Tibial nerve (tissue), 4 donors: Measurements from ENCODE around the gene TXNDC12. TPM values are rescaled to one million over a fixed set of nuclear protein-coding genes. Genes with fewer than 3 reads are reported as not detected.
"Not testable (repeated sequence)": the region's sequence is repeated elsewhere in the genome, so short reads cannot be mapped to it uniquely, and the experiment has no call there.

Experiments used
- DNase-seq, 2 donors: peaks; one replicate each; pipeline ENCODE4 v3.0.0-alpha.2; 2019; ENCODE audit warnings: low spot score in 2 of 2
- H3K27ac ChIP-seq, 4 donors: fragments of 200-600 bp; sonication (generic) in 3 of 4; one replicate each; pipeline ENCODE4 v1.5.1; 2017 to 2019; ENCODE audit warnings: mild to moderate bottlenecking in 1 of 4
- H3K27me3 ChIP-seq, 2 donors: fragments of 200-600 bp; sonication (generic) in 1 of 2; one replicate each; pipeline versions ENCODE4 v1.5.1 to v1.6.0; 2017 to 2019
- H3K36me3 ChIP-seq, 3 donors: fragments of 200-600 bp; sonication (generic); one replicate each; pipeline ENCODE4 v1.5.1; 2018 to 2019
- H3K4me1 ChIP-seq, 4 donors: fragments of 200-600 bp; sonication (generic) in 3 of 4; one replicate each; pipeline ENCODE4 v1.5.1; 2017 to 2019
- H3K4me3 ChIP-seq, 4 donors: fragments of 200-600 bp; sonication (generic) in 3 of 4; one replicate each; pipeline ENCODE4 v1.5.1; 2017 to 2019; ENCODE audit warnings: mild to moderate bottlenecking in 1 of 4, moderate library complexity in 1 of 4
- H3K9me3 ChIP-seq, 4 donors: fragments of 200-600 bp; sonication (generic) in 3 of 4; one replicate each; pipeline ENCODE4 v1.5.1; 2017 to 2019
- EP300 ChIP-seq, 2 donors: sonication (generic); formaldehyde crosslinking; IDR thresholded peaks; one replicate each; pipeline ENCODE4 v1.6.1; 2017; ENCODE audit warnings: antibody characterized with exemption in 2 of 2, mild to moderate bottlenecking in 1 of 2
- POLR2A ChIP-seq, 2 donors: fragments of 450-650 bp; IDR thresholded peaks; one replicate each; pipeline ENCODE4 v1.6.1; 2017; ENCODE audit warnings: antibody characterized with exemption in 2 of 2, mild to moderate bottlenecking in 2 of 2, moderate library complexity in 2 of 2
- WGBS, 2 donors: methylation state at CpG; one replicate each; pipeline ENCODE4 v1.1.5; 2018; 5-methylcytosine and 5-hydroxymethylcytosine counted together
- total RNA-seq, 4 donors: library from RNA; depleted of rRNA; stranded (reverse); fragments of >200 nt; gene quantifications; one replicate each; pipeline ENCODE4 v1.1.0, GENCODE V29; 2016
- TF ChIP-seq, protein P1 (sequence below), 5 experiments: fragments of 200-600 bp in 3 of 5; fragments of 450-650 bp in 2 of 5; sonication (generic) in 3 of 5; IDR thresholded peaks; one replicate each; pipeline ENCODE4 v1.5.1; 2016 to 2019; ENCODE audit warnings: antibody characterized with exemption in 5 of 5, mild to moderate bottlenecking in 3 of 5, moderate library complexity in 2 of 5

TXNDC12 gene
- 10 to 100 TPM; 32.7 to 65.6 (median 37.4) TPM for total RNA-seq

DNA sequence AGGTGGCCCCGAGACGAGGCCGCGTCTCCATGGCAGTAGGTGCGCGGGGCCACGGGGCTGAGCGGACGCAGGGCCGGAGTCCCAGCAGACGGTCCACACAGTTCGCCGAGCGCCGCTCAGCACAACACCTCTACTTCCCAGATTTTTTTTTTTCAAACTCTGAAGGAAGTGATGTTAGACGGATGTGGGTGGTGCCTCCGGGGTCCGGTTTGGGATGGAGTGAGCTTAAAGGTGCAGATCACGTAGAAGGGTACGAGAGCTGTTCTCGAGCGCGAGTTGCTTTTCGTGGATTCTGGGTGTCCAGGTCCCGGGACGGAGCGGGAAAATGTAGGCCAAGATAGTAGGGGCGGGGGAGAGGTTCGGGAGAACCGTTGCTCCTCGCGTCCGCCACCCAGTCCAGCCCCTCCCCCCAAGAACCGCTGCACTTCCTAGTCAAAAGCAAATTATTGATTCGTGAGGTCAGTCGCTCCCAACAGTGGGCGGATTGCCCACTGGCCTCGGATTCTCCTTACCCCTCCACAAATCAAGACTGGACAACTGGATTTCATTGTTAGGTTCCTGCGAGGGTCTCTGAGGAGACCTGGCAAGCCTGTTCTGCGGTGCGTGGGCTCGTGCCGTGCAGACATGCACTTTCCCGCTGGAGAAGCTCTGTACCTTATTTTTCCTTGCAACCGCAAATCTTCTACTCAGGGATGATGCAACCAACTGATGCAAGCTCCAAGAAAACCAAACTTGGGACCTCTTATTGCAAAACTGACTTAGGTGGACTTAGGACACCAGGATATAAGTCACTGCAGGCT, at the start of gene TXNDC12:
Gene TXNDC12, minus strand, starts transcription at position 126 of the 800 bp plus-strand sequence. Its CDS starts 95 bp downstream, at position 31.
- peak; percentile 52 to 73 for DNase-seq
- Histone ChIP-seq H3K36me3 (peaks cover 0 to 26% (median 5%) of the 10 kb centered on the region in 3 donors), H3K27ac (peak within 1 kb of the TSS; percentile 88 to 98 (median 92)), H3K4me1 (peaks cover 0 to 53% (median 32%) of the 10 kb centered on the region in 4 donors), H3K4me3 (peak within 1 kb of the TSS; percentile 70 to 93 (median 82)), H3K9me3 (no peaks in the 10 kb centered on the region), H3K27me3 (no peaks in the 10 kb centered on the region)
- 0 to 1% methylated on average over 41 to 44 of the region's 45 CpGs for WGBS, 2 donors
- TF ChIP-seq, protein P1, sequence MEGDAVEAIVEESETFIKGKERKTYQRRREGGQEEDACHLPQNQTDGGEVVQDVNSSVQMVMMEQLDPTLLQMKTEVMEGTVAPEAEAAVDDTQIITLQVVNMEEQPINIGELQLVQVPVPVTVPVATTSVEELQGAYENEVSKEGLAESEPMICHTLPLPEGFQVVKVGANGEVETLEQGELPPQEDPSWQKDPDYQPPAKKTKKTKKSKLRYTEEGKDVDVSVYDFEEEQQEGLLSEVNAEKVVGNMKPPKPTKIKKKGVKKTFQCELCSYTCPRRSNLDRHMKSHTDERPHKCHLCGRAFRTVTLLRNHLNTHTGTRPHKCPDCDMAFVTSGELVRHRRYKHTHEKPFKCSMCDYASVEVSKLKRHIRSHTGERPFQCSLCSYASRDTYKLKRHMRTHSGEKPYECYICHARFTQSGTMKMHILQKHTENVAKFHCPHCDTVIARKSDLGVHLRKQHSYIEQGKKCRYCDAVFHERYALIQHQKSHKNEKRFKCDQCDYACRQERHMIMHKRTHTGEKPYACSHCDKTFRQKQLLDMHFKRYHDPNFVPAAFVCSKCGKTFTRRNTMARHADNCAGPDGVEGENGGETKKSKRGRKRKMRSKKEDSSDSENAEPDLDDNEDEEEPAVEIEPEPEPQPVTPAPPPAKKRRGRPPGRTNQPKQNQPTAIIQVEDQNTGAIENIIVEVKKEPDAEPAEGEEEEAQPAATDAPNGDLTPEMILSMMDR (IDR thresholded peaks at IDR 0.05), result no peak
- TF ChIP-seq POLR2A (IDR thresholded peaks at IDR 0.05) (peak; percentile 39 to 73), EP300 (IDR thresholded peaks at IDR 0.05) (peak; percentile 51 to 85)

DNA sequence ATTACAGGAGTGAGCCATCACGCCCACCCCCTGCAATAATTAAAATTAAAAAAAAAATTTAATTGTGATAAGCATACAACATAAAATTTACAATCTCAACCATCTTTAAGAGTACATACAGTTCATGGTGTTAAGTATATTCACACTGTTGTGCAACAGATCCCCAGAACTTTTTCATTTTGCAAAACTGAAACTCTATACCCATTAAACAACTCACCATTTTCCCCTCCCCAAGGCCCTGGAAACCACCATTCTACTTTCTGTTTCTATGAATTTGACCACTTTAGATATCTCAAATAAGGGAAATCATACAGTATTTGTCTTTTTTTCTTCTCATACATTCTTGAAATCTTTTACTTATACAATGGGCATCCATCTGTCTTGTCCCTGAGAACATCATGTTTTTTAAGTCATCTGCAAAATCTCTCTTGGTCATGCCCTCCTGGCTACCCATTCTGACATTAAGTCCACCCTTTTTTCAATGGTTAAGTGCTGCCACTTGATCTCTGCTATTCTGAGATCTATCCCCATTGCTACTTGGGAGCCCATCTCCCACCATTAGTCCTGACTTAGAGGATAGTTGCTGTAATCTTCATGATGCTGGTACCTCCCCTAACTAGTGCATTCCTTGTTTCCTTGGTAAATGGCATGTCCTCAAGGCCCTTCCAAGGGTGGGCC, 47.5 kb upstream of the TXNDC12 start:
- no peaks in the 10 kb centered on the region for H3K4me1 ChIP-seq
- H3K9me3 ChIP-seq, result no peaks in the 10 kb centered on the region
- no peak overlapping the region for H3K4me3 ChIP-seq
- WGBS, 2 donors, result 92 to 96% methylated on average over 1 of the region's 1 CpG
- H3K27me3 ChIP-seq, result no peaks in the 10 kb centered on the region
- no peak overlapping the region for H3K27ac ChIP-seq
- TF ChIP-seq POLR2A (IDR thresholded peaks at IDR 0.05), result no peak
- TF ChIP-seq, protein P1 (IDR thresholded peaks at IDR 0.05), result no peak
- no peak for TF ChIP-seq EP300 (IDR thresholded peaks at IDR 0.05)
- DNase-seq, result no peak
- no peaks in the 10 kb centered on the region for H3K36me3 ChIP-seq

DNA sequence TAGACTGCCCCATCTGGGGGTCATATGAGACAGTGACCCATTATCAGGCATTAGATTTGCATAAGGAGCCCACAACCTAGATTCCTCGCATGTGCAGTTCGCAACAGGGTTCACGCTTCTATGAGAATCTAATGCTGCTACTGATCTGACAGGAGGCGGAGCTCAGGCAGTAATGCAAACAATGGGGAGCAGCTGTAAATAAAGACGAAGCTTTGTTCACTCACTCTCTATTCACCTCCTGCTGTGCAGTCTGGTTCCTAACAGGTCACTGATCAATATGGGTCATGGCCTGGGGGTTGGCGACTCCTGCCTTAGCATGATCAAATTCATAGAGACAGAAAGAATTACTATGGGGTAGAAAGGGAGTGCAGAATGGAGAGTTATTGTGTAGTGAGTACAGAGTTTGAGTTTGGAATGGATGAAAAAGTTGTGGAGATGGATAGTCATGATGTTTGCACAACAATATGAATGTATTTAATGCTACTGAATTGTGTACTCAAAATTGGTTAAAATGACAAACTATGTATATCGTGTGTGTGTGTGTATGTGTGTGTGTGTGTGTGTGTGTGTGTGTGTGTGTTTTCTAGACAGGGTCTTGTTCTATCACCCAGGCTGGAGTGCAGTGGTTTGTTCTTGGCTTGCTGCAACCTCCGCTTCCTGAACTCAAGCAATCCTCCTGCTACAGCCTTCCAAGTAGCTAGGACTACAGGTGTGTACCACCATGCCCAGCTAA, 43.3 kb upstream of the TXNDC12 start:
- H3K36me3 ChIP-seq, result peaks cover 0 to 5% (median 0%) of the 10 kb centered on the region in 3 donors
- WGBS, 2 donors, result 46 to 50% methylated on average over 8 of the region's 8 CpGs
- H3K4me1 ChIP-seq, result no peaks in the 10 kb centered on the region
- no peak for TF ChIP-seq POLR2A (IDR thresholded peaks at IDR 0.05)
- TF ChIP-seq, protein P1 (IDR thresholded peaks at IDR 0.05), result no peak
- no peak for TF ChIP-seq EP300 (IDR thresholded peaks at IDR 0.05)
- no peak overlapping the region for H3K4me3 ChIP-seq
- H3K9me3 ChIP-seq, result no peaks in the 10 kb centered on the region
- no peak overlapping the region for H3K27ac ChIP-seq
- no peaks in the 10 kb centered on the region for H3K27me3 ChIP-seq
- DNase-seq, result no peak

DNA sequence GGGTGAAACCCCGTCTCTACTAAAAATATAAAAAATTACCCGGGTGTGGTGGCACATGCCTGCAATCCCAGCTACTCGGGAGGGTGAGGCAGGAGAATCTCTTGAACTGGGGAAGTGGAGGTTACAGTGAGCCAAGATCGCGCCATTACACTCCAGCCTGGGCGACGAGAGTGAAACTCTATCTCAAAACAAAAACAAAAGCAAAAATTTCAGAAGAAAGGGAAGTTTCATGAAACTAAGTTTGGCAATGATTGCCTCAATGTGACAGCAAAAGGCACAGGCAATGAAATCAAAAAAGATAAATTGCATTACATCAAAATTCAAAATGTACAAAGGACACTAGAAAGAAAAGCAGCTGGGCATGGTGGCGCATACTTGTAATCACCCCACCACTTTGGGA, 41.2 kb upstream of the TXNDC12 start:
- H3K4me3 ChIP-seq, result no peak overlapping the region
- WGBS, 2 donors, result 69 to 81% methylated on average over 8 of the region's 8 CpGs

DNA sequence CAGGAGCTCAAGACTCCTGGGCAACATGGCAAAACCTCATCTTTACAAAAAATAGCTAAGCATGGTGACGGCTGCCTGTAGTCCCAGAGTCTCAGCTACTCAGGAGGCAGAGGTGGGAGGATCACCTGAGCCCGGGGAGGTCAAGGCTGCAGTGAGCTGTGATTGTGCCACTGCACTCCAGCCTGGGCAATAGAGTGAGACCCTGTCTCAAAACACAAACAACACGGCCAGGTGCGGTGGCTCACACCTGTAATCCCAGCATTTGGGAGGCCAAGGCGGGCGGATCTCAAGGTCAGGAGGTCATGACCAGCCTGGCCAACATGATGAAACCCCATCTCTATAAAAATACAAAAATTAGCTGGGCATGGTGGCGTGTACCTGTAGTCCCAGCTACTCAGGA, 39.3 kb upstream of the TXNDC12 start:
- not testable (repeated sequence) for DNase-seq

More for the DNA sequence above, 41.2 kb upstream of the TXNDC12 start:
- no peaks in the 10 kb centered on the region for H3K9me3 ChIP-seq
- TF ChIP-seq EP300 (IDR thresholded peaks at IDR 0.05) (no peak), POLR2A (IDR thresholded peaks at IDR 0.05) (no peak)
- TF ChIP-seq, protein P1 (IDR thresholded peaks at IDR 0.05), result no peak
- no peaks in the 10 kb centered on the region for H3K4me1 ChIP-seq
- no peak for DNase-seq
- H3K27me3 ChIP-seq, result no peaks in the 10 kb centered on the region
- peaks cover 0 to 26% (median 0%) of the 10 kb centered on the region in 3 donors for H3K36me3 ChIP-seq
- no peak overlapping the region for H3K27ac ChIP-seq

DNA sequence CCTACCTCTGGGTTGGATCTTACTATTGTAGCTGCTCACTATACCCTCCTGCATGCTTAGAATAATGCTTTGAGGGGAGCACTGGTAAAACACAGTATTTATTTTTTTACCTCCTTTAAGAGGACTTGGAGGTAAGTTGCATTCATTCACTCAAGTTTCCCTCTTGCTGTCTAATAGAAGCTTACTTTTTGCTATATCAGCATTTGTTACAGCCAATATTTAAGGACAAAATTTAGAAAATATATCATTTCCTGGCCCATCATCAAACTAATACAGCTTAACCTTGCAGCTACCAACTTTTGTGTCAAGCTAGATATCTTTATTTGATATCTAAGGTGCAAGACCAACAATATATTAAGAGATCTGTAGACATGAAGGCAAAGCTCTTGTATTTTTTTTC, 32.9 kb upstream of the TXNDC12 start:
- not testable (repeated sequence) for H3K4me1 ChIP-seq, H3K4me3 ChIP-seq, H3K27ac ChIP-seq, H3K9me3 ChIP-seq, DNase-seq, H3K27me3 ChIP-seq
- H3K36me3 ChIP-seq, result peaks cover 0 to 55% (median 6%) of the 10 kb centered on the region in 3 donors

More for the DNA sequence above, 39.3 kb upstream of the TXNDC12 start:
- not testable (repeated sequence) for H3K27ac ChIP-seq, H3K4me1 ChIP-seq, H3K9me3 ChIP-seq, H3K27me3 ChIP-seq, H3K4me3 ChIP-seq
- 84 to 96% methylated on average over 7 of the region's 7 CpGs for WGBS, 2 donors
- peaks cover 0 to 41% (median 0%) of the 10 kb centered on the region in 3 donors for H3K36me3 ChIP-seq
